DOHH2 (cell line): ENCODE measurements around the gene KIF5C.

ENCODE experiments used
- H3F3A ChIP-seq: fragments of 200-600 bp; sonication (generic), shearing (Covaris generic); 2 replicates; pipeline ENCODE4 v1.6.0; 2016; ENCODE audit warnings: antibody characterized with exemption, mild to moderate bottlenecking; ENCODE audit not compliant: control insufficient read depth, insufficient read depth
- H3K27ac ChIP-seq: fragments of 200-600 bp; sonication (generic); 2 replicates; pipeline ENCODE4 v1.5.1; 2014; ENCODE audit warnings: low read depth, mild to moderate bottlenecking, low read length, moderate library complexity
- H3K27me3 ChIP-seq: fragments of 200-600 bp; sonication (generic); 2 replicates; pipeline ENCODE4 v1.6.1; 2014; ENCODE audit warnings: mild to moderate bottlenecking, low read length, mixed read lengths; ENCODE audit not compliant: control insufficient read depth
- H3K36me3 ChIP-seq: fragments of 200-600 bp; sonication (generic); 2 replicates; pipeline ENCODE4 v1.6.1; 2014; ENCODE audit warnings: mild to moderate bottlenecking, low read length, moderate library complexity, mixed read lengths; ENCODE audit not compliant: control insufficient read depth
- H3K4me1 ChIP-seq: fragments of 200-600 bp; sonication (generic); 2 replicates; pipeline ENCODE4 v1.6.1; 2014; ENCODE audit warnings: mild to moderate bottlenecking, low read length, mixed read lengths; ENCODE audit not compliant: control insufficient read depth
- H3K4me2 ChIP-seq: fragments of 200-600 bp; sonication (generic); 2 replicates; pipeline ENCODE4 v1.6.0; 2014; ENCODE audit warnings: mild to moderate bottlenecking, low read length, moderate library complexity
- H3K4me3 ChIP-seq: fragments of 200-600 bp; sonication (generic); 2 replicates; pipeline ENCODE4 v1.5.1; 2014; ENCODE audit warnings: mild to moderate bottlenecking, low read length, mixed read lengths
- H3K79me2 ChIP-seq: fragments of 200-600 bp; sonication (generic); 2 replicates; pipeline ENCODE4 v1.6.1; 2014; ENCODE audit warnings: mild to moderate bottlenecking, low read length, mixed read lengths; ENCODE audit not compliant: control insufficient read depth
- H3K9me2 ChIP-seq: fragments of 200-600 bp; sonication (generic); replicated peaks from 2 replicates; pipeline ENCODE4 v1.6.1; 2014; ENCODE audit warnings: mild to moderate bottlenecking, low read length, mixed read lengths; ENCODE audit not compliant: control insufficient read depth
- H3K9me3 ChIP-seq: fragments of 200-600 bp; sonication (generic); 2 replicates; pipeline ENCODE4 v1.6.1; 2014; ENCODE audit warnings: antibody characterized with exemption, low read length, mixed read lengths; ENCODE audit not compliant: control insufficient read depth, insufficient read depth
- H4K20me1 ChIP-seq: fragments of 200-600 bp; sonication (generic); 2 replicates; pipeline ENCODE4 v1.6.0; 2014; ENCODE audit warnings: low read depth, mild to moderate bottlenecking, antibody characterized with exemption, low read length, moderate library complexity; ENCODE audit not compliant: control insufficient read depth, insufficient read depth
- CTCF ChIP-seq: fragments of 200-600 bp; sonication (generic); IDR thresholded peaks from one replicate; pipeline ENCODE4 v1.5.1; 2014; ENCODE audit warnings: antibody characterized with exemption, mild to moderate bottlenecking, low read depth, low read length; ENCODE audit not compliant: poor library complexity, severe bottlenecking
- EZH2phosphoT487 ChIP-seq: fragments of 200-600 bp; sonication (generic); IDR thresholded peaks from 2 replicates; pipeline ENCODE4 v1.6.1; 2017; ENCODE audit warnings: borderline replicate concordance, mild to moderate bottlenecking, antibody characterized with exemption, low read length, moderate library complexity, mixed read lengths

Gene KIF5C

GRCh38 chr2:148968301-148968700 lies 93.3 kb downstream of the KIF5C start:
- no peaks in the 10 kb centered on the region for H3K4me1 ChIP-seq
- TF ChIP-seq CTCF (no peak), EZH2phosphoT487 (no peak)

GRCh38 chr2:148968776-148969319 lies 93.8 kb downstream of the KIF5C start:
- H3K27me3 ChIP-seq = no peaks in the 10 kb centered on the region
- no peaks in the 10 kb centered on the region for H3K9me2 ChIP-seq
- H3K4me3 ChIP-seq = no peak overlapping the region
- no peak for TF ChIP-seq EZH2phosphoT487
- TF ChIP-seq CTCF = no peak
- H4K20me1 ChIP-seq = no peaks in the 10 kb centered on the region
- H3K36me3 ChIP-seq = peaks cover 6% of the 10 kb centered on the region; the same call in 1 of the 2 replicates
- no peaks in the 10 kb centered on the region for H3F3A ChIP-seq
- H3K4me2 ChIP-seq = no peak overlapping the region
- H3K9me3 ChIP-seq = no peaks in the 10 kb centered on the region
- no peak overlapping the region for H3K27ac ChIP-seq
- no peaks in the 10 kb centered on the region for H3K4me1 ChIP-seq
- H3K79me2 ChIP-seq = no peaks in the 10 kb centered on the region

More at GRCh38 chr2:148968301-148968700, 93.3 kb downstream of the KIF5C start:
- no peak overlapping the region for H3K27ac ChIP-seq
- H3K9me3 ChIP-seq = no peaks in the 10 kb centered on the region
- H3K27me3 ChIP-seq = no peaks in the 10 kb centered on the region
- no peaks in the 10 kb centered on the region for H3K9me2 ChIP-seq
- H3K79me2 ChIP-seq = no peaks in the 10 kb centered on the region
- H3K36me3 ChIP-seq = peaks cover under 1% of the 10 kb centered on the region; the same call in 1 of the 2 replicates
- H3F3A ChIP-seq = no peaks in the 10 kb centered on the region
- no peak overlapping the region for H3K4me2 ChIP-seq
- no peak overlapping the region for H3K4me3 ChIP-seq
- H4K20me1 ChIP-seq = no peaks in the 10 kb centered on the region

GRCh38 chr2:148969659-148970061 lies 94.6 kb downstream of the KIF5C start:
- H3K9me3 ChIP-seq = no peaks in the 10 kb centered on the region
- no peaks in the 10 kb centered on the region for H3K9me2 ChIP-seq
- no peaks in the 10 kb centered on the region for H4K20me1 ChIP-seq
- H3K79me2 ChIP-seq = no peaks in the 10 kb centered on the region
- no peaks in the 10 kb centered on the region for H3K27me3 ChIP-seq
- H3F3A ChIP-seq = no peaks in the 10 kb centered on the region
- H3K4me1 ChIP-seq = no peaks in the 10 kb centered on the region
- H3K27ac ChIP-seq = no peak overlapping the region
- no peak overlapping the region for H3K4me3 ChIP-seq
- TF ChIP-seq CTCF = no peak
- no peak for TF ChIP-seq EZH2phosphoT487
- H3K4me2 ChIP-seq = no peak overlapping the region
- H3K36me3 ChIP-seq = peaks cover 11% of the 10 kb centered on the region
